GM12801 (cell line): Measurements from ENCODE around the gene RTN4R.

Experiments used
- TF ChIP-seq, protein P1 (sequence below): IDR thresholded peaks from one replicate; pipeline ENCODE4 v1.5.1; 2011; ENCODE audit warnings: control low read depth; ENCODE audit not compliant: insufficient read length; ENCODE audit errors: extremely low read depth

Gene RTN4R

DNA sequence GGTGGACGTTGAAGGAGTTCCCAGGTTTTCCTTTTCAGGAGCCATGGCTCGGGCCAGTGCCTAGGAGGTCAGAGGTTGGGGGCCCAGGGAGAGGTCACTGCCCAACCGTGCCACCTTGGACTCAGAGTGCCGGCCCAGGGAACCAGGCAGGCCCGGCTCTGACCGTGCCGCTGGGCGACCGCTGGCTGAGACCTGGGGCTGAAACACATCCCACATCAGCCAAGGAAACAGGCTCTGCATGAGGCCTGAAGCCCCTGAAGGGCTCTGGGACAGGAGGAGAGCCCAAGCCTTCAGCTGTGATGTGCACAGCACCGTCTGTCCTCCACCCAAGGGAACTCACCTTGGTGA, 21.9 kb upstream of the RTN4R start:
- TF ChIP-seq, protein P1, sequence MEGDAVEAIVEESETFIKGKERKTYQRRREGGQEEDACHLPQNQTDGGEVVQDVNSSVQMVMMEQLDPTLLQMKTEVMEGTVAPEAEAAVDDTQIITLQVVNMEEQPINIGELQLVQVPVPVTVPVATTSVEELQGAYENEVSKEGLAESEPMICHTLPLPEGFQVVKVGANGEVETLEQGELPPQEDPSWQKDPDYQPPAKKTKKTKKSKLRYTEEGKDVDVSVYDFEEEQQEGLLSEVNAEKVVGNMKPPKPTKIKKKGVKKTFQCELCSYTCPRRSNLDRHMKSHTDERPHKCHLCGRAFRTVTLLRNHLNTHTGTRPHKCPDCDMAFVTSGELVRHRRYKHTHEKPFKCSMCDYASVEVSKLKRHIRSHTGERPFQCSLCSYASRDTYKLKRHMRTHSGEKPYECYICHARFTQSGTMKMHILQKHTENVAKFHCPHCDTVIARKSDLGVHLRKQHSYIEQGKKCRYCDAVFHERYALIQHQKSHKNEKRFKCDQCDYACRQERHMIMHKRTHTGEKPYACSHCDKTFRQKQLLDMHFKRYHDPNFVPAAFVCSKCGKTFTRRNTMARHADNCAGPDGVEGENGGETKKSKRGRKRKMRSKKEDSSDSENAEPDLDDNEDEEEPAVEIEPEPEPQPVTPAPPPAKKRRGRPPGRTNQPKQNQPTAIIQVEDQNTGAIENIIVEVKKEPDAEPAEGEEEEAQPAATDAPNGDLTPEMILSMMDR: no peak

- TF ChIP-seq, protein P1: no peak
These were observed 16.5 kb upstream of the RTN4R start for GRCh38 chr22:20284471-20285086.

GRCh38 chr22:20283674-20284066, 15.6 kb upstream of the RTN4R start:
- TF ChIP-seq, protein P1: no peak

DNA sequence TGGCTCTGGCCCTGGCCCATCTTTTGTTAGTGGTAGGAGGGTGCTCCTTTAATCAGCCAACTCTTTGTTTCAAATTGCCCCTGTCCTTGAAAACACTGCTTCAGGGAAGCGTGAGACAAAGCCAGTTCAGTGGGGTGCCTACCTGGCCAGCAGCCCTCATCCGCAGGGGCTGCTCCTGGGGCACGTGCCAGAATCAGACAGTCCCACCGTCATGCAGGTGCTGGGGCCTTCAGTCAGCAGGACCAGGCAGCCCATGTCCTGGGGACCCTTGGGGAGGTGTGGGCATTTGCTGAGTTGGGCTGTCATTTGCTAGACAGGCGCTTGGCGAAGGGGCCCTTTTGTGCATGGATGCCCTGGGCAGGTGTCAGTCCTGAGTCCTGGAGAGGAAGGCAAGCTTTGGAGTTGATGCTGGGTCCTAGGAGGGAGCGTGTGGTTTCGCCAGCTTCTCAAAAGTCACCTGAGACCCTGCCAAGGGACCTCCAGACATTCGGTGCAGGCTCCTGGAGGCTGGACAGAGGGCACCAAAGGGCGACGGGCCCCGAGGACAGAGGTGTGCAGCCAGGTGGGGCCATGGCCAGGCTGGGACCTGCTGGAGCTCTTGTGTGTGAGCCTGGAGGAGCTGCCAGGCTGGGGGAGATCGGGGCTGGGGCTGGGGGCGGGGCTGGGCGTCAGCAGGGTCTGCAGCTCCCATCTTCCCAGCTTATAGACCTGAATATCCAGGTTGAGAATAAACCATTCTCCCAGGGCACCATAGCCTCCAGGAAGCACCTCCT, 15.0 kb upstream of the RTN4R start:
- TF ChIP-seq, protein P1: no peak

- TF ChIP-seq, protein P1: no peak
These were observed 13.8 kb upstream of the RTN4R start for GRCh38 chr22:20281891-20282290.

DNA sequence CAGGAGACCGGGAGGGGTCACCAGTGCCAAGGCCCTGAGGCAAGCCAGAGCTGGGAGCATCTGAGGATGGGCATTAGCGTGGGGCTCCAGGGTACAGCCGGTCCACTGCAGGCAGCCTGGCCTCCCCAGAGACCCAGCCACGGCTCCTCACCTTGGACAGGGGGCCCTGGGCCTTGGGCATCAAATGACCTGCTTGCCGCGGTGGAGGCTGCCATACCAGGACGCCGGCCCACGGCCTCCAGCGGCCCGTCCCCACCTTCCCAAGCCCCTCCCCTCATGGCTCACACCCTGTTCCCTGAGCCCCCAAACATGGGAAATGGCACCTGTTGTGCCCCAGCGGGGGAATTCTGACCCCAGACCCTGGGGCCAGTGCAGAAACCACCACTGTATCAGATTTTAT, 12.7 kb upstream of the RTN4R start:
- TF ChIP-seq, protein P1: no peak

DNA sequence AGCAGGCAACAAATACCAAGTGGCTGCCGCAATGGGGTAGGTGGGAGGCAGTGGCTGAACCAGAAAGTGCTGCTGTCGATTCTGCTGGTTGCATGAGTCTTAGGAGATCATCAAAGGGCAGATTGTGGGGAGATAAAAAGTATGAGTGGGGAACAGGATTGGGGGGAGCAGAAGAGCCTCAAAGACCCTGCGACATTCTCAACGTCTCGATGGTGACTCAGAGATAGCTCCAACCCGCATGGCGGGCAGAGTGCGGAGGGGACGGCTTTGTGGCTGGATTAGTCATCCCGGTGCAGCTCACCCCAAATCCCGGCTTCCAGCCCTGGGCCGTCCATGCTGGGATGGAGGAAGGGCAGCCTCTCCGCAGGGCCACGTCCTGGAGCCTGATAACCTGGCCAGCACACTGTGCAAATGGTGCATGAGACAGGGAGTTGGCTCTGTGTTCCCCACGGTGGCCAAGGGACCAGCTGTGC, 11.6 kb upstream of the RTN4R start:
- TF ChIP-seq, protein P1: no peak
